Activated CD8-positive, alpha-beta memory T cell treated with anti-CD3 and anti-CD28 coated beads, Interleukin-2, amount 50 U/mL, for 1 hour (primary cell): ENCODE data around the gene VPS9D1.
A peak's percentile ranks its signal among the peaks of the same experiment; 100 is the strongest.
"Not testable (repeated sequence)": the region's sequence is repeated elsewhere in the genome, so short reads cannot be mapped to it uniquely, and the experiment has no call there.

ENCODE experiments used
- DNase-seq: peaks from one replicate; pipeline ENCODE4 v3.0.0-alpha.2; 2020; ENCODE audit errors: extremely low read depth

VPS9D1 gene

GRCh38 chr16:89709716-89710432, 10.8 kb downstream of the VPS9D1 start:
- no peak for DNase-seq

- DNase-seq, result no peak
These were observed 11.5 kb downstream of the VPS9D1 start for GRCh38 chr16:89709166-89709565.

GRCh38 chr16:89708481-89708931, 12.2 kb downstream of the VPS9D1 start:
- no peak for DNase-seq

GRCh38 chr16:89707695-89708094, 13.0 kb downstream of the VPS9D1 start:
- no peak for DNase-seq

- DNase-seq, result no peak
These were observed 14.0 kb downstream of the VPS9D1 start for GRCh38 chr16:89706518-89707260.

GRCh38 chr16:89705006-89705405, 15.7 kb downstream of the VPS9D1 start:
- no peak for DNase-seq

- no peak for DNase-seq
These were observed 16.4 kb downstream of the VPS9D1 start for GRCh38 chr16:89704281-89704680.

GRCh38 chr16:89701425-89702406, 19.0 kb downstream of the VPS9D1 start, which contains the start of gene SPATA2L:
TSS of gene SPATA2L (minus strand) at chr16:89701705. CDS start at chr16:89701232, 473 bp downstream.
- peak; percentile 91 for DNase-seq

- DNase-seq, result no peak
These were observed 19.9 kb downstream of the VPS9D1 start for GRCh38 chr16:89700649-89701424.

GRCh38 chr16:89700100-89700648, 20.5 kb downstream of the VPS9D1 start:
- peak; percentile 95 for DNase-seq

- DNase-seq, result not testable (repeated sequence)
These were observed 21.0 kb downstream of the VPS9D1 start for GRCh38 chr16:89699629-89700099.

- not testable (repeated sequence) for DNase-seq
These were observed 22.0 kb downstream of the VPS9D1 start for GRCh38 chr16:89698717-89699116.

GRCh38 chr16:89697616-89698331, 22.9 kb downstream of the VPS9D1 start:
- no peak for DNase-seq

GRCh38 chr16:89697161-89697615, 23.5 kb downstream of the VPS9D1 start:
- no peak for DNase-seq

GRCh38 chr16:89696670-89697128, 24.0 kb downstream of the VPS9D1 start:
- DNase-seq, result no peak

- DNase-seq, result no peak
These were observed 24.6 kb downstream of the VPS9D1 start for GRCh38 chr16:89695875-89696669.

GRCh38 chr16:89695086-89695874, 25.4 kb downstream of the VPS9D1 start:
- no peak for DNase-seq

- DNase-seq, result not testable (repeated sequence)
These were observed 26.0 kb downstream of the VPS9D1 start for GRCh38 chr16:89694784-89695085.
